ENCODE results near the gene MINPP1.

The MINPP1 gene

DNA sequence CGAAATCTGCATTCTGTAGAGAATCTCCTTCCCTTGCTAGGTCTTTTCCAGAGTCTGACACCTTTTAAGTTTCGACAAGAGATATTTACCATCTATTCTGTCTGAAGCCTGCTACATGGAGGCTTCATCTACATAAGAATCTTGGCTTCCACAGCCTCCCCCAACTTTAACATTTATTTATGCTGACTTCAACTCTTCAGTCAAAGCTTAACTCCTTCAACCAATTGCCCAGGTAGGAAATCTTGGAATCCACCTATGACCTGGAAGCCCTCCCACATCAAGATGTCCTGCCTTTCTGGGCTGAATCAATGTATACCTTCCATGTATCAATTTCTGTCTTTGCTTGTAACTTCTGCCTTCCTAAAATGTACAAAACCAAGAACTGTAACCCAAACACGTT is 54.7 kb downstream of the MINPP1 start:
- Histone ChIP-seq H3K27ac (ENCODE audit: low read depth, low read length) (no peak overlapping the region), H3K4me3 (ENCODE audit: low read depth in 1 of 2, low read length in 2 of 2) (no peak overlapping the region), H3K9me3 (ENCODE audit: control insufficient read depth in 1 of 2, low read length in 2 of 2) (peaks cover 6 to 8% of the 10 kb centered on the region in 2 donors), H3K27me3 (ENCODE audit: control insufficient read depth in 1 of 2, insufficient read depth in 2 of 2, low read length in 2 of 2) (no peaks in the 10 kb centered on the region), H3K36me3 (ENCODE audit: control insufficient read depth in 1 of 2, insufficient read depth in 2 of 2, low read length in 2 of 2) (no peaks in the 10 kb centered on the region), H3K9ac (ENCODE audit: low read depth in 1 of 2, low read length in 2 of 2) (no peak overlapping the region), H3K4me1 (ENCODE audit: control insufficient read depth in 1 of 2, insufficient read depth in 2 of 2, low read length in 2 of 2) (peaks cover 5 to 13% of the 10 kb centered on the region in 2 donors)

DNA sequence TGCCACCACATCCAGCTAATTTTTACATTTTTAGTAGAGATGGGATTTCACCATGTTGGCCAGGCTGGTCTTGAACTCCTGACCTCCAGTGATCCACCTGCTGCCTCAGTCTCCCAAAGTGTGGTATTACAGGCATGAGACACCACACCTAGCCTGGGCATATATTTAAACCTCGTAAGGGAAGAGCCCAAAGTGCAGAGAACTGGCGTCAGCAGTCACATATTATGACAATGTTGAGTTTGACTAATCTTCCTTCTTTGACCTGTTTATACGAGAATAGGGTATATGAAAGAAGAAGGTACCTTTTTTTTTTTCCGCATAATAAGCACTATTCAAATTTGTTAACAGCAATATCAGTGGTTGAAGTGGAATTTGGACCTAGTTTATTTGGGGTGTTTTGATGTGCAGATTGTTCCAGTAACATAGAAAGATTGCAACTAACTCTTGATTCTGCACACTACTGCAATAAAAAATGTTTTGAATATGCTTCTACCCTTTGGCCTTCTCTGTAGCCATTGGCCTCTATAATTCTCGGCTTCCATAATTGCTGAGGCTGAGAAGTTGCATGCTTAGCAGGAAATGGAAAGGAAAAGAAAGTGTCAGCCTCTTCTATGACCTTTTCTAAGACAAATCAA is 55.9 kb downstream of the MINPP1 start:
- Histone ChIP-seq H3K27me3 (ENCODE audit: control insufficient read depth in 1 of 2, insufficient read depth in 2 of 2, low read length in 2 of 2) (no peaks in the 10 kb centered on the region), H3K27ac (ENCODE audit: low read depth, low read length) (no peak overlapping the region), H3K9ac (ENCODE audit: low read depth in 1 of 2, low read length in 2 of 2) (no peak overlapping the region), H3K4me3 (ENCODE audit: low read depth in 1 of 2, low read length in 2 of 2) (peak overlapping the region in 1 of 2 donors; percentile 11), H3K4me1 (ENCODE audit: control insufficient read depth in 1 of 2, insufficient read depth in 2 of 2, low read length in 2 of 2) (peaks cover 5 to 13% of the 10 kb centered on the region in 2 donors), H3K9me3 (ENCODE audit: control insufficient read depth in 1 of 2, low read length in 2 of 2) (peaks cover 13 to 14% of the 10 kb centered on the region in 2 donors), H3K36me3 (ENCODE audit: control insufficient read depth in 1 of 2, insufficient read depth in 2 of 2, low read length in 2 of 2) (no peaks in the 10 kb centered on the region)

DNA sequence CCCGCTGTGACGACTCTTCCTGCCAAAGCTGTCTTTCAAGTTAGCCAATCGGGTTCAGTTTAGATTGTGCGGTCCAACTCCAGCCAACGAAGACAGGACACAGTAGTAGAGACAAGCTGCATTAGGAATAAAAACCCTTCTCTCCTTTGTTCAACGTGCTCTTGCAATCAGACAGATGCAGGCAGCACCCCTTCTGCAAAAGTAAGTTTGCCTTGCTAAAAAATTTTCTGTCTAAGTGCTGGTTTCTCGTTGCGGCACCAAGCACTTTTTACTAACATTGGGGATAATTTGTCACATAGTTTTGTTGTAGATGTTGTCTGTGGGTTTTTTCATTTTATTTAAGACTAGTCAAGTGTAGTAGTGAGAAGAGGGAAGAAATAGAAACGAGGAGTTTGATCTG is 58.1 kb downstream of the MINPP1 start:
- Histone ChIP-seq H3K36me3 (ENCODE audit: control insufficient read depth in 1 of 2, insufficient read depth in 2 of 2, low read length in 2 of 2) (no peaks in the 10 kb centered on the region), H3K4me1 (ENCODE audit: control insufficient read depth in 1 of 2, insufficient read depth in 2 of 2, low read length in 2 of 2) (peaks cover 5 to 13% of the 10 kb centered on the region in 2 donors), H3K9me3 (ENCODE audit: control insufficient read depth in 1 of 2, low read length in 2 of 2) (peaks cover 13 to 14% of the 10 kb centered on the region in 2 donors), H3K9ac (ENCODE audit: low read depth in 1 of 2, low read length in 2 of 2) (no peak overlapping the region), H3K27me3 (ENCODE audit: control insufficient read depth in 1 of 2, insufficient read depth in 2 of 2, low read length in 2 of 2) (no peaks in the 10 kb centered on the region), H3K27ac (ENCODE audit: low read depth, low read length) (no peak overlapping the region), H3K4me3 (ENCODE audit: low read depth in 1 of 2, low read length in 2 of 2) (no peak overlapping the region)

DNA sequence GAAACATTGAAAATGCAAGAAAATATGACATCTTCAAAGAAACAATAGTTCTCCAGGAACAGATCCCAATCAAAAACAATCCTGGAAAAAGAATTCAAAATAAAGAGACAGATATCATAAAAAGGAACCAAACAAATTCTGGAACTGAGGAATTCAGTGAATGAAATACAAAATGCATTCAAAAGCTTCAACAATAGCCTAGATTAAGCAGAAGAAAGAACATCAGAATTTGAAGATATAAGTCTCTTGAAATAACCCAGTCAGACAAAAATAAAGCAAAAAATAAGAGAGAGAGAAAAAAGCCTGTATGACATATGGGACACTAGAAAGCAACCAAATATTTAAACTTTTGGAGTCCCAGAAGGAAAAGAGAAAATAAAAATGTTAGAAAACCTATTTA is 60.3 kb downstream of the MINPP1 start:
- H3K4me3 ChIP-seq (ENCODE audit: low read depth in 1 of 2, low read length in 2 of 2): no peak overlapping the region
- H3K9ac ChIP-seq (ENCODE audit: low read depth in 1 of 2, low read length in 2 of 2): no peak overlapping the region
- H3K27me3 ChIP-seq (ENCODE audit: control insufficient read depth in 1 of 2, insufficient read depth in 2 of 2, low read length in 2 of 2): no peaks in the 10 kb centered on the region
- peaks cover 5 to 13% of the 10 kb centered on the region in 2 donors for H3K4me1 ChIP-seq (ENCODE audit: control insufficient read depth in 1 of 2, insufficient read depth in 2 of 2, low read length in 2 of 2)
- H3K9me3 ChIP-seq (ENCODE audit: control insufficient read depth in 1 of 2, low read length in 2 of 2): peaks cover 13 to 14% of the 10 kb centered on the region in 2 donors
- H3K27ac ChIP-seq (ENCODE audit: low read depth, low read length): no peak overlapping the region
- H3K36me3 ChIP-seq (ENCODE audit: control insufficient read depth in 1 of 2, insufficient read depth in 2 of 2, low read length in 2 of 2): no peaks in the 10 kb centered on the region

DNA sequence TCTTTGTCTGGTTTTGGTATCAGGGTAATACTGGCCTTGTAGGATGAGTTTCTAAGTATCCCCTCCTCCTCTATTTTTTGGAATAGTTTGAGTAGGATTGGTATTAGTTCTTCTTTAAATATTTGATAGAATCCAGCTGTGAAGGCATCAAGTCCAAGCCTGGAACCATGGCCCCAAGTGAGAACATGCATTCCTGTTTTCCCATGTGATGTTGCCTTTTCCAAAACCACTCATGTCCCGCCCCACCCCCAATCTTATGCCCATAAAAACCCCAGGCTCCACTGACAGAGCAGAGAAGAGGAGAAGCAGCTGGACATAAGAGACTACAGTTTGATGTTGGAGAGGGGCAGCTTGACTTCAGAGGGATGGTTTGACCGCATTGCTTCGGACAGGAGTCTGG is 71.2 kb downstream of the MINPP1 start:
- H3K27ac ChIP-seq (ENCODE audit: low read depth, low read length): no peak overlapping the region
- H3K4me1 ChIP-seq (ENCODE audit: control insufficient read depth in 1 of 2, insufficient read depth in 2 of 2, low read length in 2 of 2): peaks cover 20 to 25% of the 10 kb centered on the region in 2 donors
- peaks cover 0 to 2% of the 10 kb centered on the region in 2 donors for H3K9me3 ChIP-seq (ENCODE audit: control insufficient read depth in 1 of 2, low read length in 2 of 2)
- no peaks in the 10 kb centered on the region for H3K27me3 ChIP-seq (ENCODE audit: control insufficient read depth in 1 of 2, insufficient read depth in 2 of 2, low read length in 2 of 2)
- H3K36me3 ChIP-seq (ENCODE audit: control insufficient read depth in 1 of 2, insufficient read depth in 2 of 2, low read length in 2 of 2): no peaks in the 10 kb centered on the region
- H3K9ac ChIP-seq (ENCODE audit: low read depth in 1 of 2, low read length in 2 of 2): no peak overlapping the region
- no peak overlapping the region for H3K4me3 ChIP-seq (ENCODE audit: low read depth in 1 of 2, low read length in 2 of 2)

DNA sequence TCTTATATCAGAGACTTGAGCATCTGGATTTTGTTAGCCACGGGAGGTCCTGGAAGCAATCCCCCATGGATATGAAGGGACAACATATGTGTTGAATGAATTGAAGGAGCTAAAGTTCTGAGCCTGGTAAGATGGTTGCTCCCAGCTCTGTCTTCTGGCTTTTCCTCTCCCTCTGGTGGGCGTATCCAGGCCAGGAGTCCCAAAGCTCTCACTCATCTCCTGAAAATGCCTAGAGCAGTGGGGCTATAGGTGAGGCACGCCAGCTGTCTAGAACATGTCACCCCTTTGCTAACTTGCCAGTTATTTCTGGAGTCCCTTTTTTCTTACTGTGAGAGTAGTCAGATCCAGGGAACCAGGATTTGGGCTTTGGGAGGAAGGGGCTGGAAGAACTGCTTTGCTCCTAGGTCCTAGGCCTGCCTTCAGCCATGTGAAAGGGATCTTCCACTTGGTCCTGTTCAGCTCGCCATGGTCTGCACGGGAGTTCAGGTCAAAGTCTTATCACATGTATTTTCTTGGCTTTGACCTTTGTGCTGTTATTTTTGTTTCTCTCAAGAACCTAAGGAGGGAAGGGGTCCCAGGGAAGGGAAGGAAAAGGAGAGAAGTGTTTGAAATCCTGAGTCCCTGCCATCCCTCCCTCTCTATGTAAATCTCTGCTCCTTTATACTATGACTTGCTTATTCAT is 73.6 kb downstream of the MINPP1 start:
- no peaks in the 10 kb centered on the region for H3K27me3 ChIP-seq (ENCODE audit: control insufficient read depth in 1 of 2, insufficient read depth in 2 of 2, low read length in 2 of 2)
- H3K4me3 ChIP-seq (ENCODE audit: low read depth in 1 of 2, low read length in 2 of 2): peak overlapping the region; percentile 8 to 41
- H3K27ac ChIP-seq (ENCODE audit: low read depth, low read length): no peak overlapping the region
- H3K4me1 ChIP-seq (ENCODE audit: control insufficient read depth in 1 of 2, insufficient read depth in 2 of 2, low read length in 2 of 2): peaks cover 20 to 25% of the 10 kb centered on the region in 2 donors
- no peaks in the 10 kb centered on the region for H3K36me3 ChIP-seq (ENCODE audit: control insufficient read depth in 1 of 2, insufficient read depth in 2 of 2, low read length in 2 of 2)
- no peak overlapping the region for H3K9ac ChIP-seq (ENCODE audit: low read depth in 1 of 2, low read length in 2 of 2)
- H3K9me3 ChIP-seq (ENCODE audit: control insufficient read depth in 1 of 2, low read length in 2 of 2): no peaks in the 10 kb centered on the region

DNA sequence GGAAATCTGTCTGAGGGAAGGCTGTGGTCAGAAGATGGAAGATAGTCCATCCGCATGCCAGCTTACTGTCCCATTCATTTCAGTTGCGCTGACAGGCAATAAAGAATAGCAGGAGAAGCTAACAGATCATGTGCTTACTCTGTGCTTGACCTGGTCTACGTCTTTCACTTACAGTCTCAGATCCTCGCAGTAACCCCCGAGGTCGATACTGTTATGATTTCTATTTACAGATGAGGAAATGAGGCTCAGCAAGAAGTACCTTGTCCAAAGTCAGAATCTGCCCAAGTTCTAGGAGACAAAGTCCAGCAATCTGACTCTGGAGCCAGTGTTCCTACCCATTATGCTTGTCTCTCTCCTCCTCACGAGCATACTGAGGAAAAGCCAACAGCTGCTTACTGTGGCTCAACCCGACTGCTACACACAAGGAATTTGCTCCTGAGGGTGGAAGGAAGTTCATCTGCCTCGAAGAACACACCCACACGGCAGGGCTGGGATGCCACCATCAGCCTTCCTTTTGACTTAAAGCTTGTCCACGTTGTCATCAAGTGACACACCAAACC is 74.2 kb downstream of the MINPP1 start:
- Histone ChIP-seq H3K4me3 (ENCODE audit: low read depth in 1 of 2, low read length in 2 of 2) (peak overlapping the region; percentile 8 to 41), H3K9ac (ENCODE audit: low read depth in 1 of 2, low read length in 2 of 2) (no peak overlapping the region), H3K27ac (ENCODE audit: low read depth, low read length) (peak overlapping the region; percentile 26)

DNA sequence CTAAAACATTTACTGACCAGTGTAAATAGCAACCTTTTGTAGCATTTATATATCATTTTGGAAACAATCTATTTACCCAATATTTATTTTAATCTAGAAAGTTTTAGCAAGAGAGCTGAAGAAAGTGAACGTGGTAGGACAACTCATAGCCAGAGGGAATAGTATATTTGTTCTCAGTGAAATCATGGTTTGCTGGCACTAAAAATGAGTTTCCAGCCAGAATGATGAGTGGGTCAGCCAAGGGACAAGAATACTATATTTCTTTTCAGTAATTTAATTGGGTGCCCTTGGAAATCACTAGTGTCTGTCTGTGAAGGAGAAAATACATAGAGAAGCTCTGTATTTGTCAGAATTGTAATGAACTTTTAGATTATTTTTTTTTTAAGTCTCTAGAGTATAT is 74.9 kb downstream of the MINPP1 start:
- H3K4me1 ChIP-seq (ENCODE audit: control insufficient read depth in 1 of 2, insufficient read depth in 2 of 2, low read length in 2 of 2): peaks cover 20 to 25% of the 10 kb centered on the region in 2 donors

More for the DNA sequence above, 74.2 kb downstream of the MINPP1 start:
- Histone ChIP-seq H3K4me1 (ENCODE audit: control insufficient read depth in 1 of 2, insufficient read depth in 2 of 2, low read length in 2 of 2) (peaks cover 20 to 25% of the 10 kb centered on the region in 2 donors), H3K9me3 (ENCODE audit: control insufficient read depth in 1 of 2, low read length in 2 of 2) (no peaks in the 10 kb centered on the region), H3K36me3 (ENCODE audit: control insufficient read depth in 1 of 2, insufficient read depth in 2 of 2, low read length in 2 of 2) (no peaks in the 10 kb centered on the region), H3K27me3 (ENCODE audit: control insufficient read depth in 1 of 2, insufficient read depth in 2 of 2, low read length in 2 of 2) (no peaks in the 10 kb centered on the region)

DNA sequence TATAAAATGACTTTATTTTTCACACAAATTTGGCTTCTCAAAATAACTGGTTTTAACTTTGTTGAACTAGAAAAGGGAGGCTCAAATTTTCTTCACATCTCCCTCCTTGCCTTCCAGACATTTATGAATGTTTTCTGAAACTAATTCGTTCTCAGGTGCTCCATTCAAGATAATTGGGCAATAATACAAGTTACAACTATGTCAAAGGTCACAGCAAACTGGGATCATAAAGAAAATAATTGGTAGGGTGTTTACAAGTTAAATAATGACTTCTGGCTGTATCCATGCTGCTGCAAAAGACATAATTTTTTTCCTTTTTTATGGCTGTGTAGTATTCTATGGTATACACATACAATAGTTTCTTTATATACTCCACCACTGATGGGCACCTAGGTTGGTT is 75.3 kb downstream of the MINPP1 start:
- H3K27ac ChIP-seq (ENCODE audit: low read depth, low read length): no peak overlapping the region
- peak overlapping the region in 1 of 2 donors; percentile 41 for H3K4me3 ChIP-seq (ENCODE audit: low read depth in 1 of 2, low read length in 2 of 2)
- H3K27me3 ChIP-seq (ENCODE audit: control insufficient read depth in 1 of 2, insufficient read depth in 2 of 2, low read length in 2 of 2): no peaks in the 10 kb centered on the region
- peaks cover 22 to 25% of the 10 kb centered on the region in 2 donors for H3K4me1 ChIP-seq (ENCODE audit: control insufficient read depth in 1 of 2, insufficient read depth in 2 of 2, low read length in 2 of 2)
- H3K9me3 ChIP-seq (ENCODE audit: control insufficient read depth in 1 of 2, low read length in 2 of 2): no peaks in the 10 kb centered on the region
- H3K36me3 ChIP-seq (ENCODE audit: control insufficient read depth in 1 of 2, insufficient read depth in 2 of 2, low read length in 2 of 2): no peaks in the 10 kb centered on the region
- H3K9ac ChIP-seq (ENCODE audit: low read depth in 1 of 2, low read length in 2 of 2): no peak overlapping the region

More for the DNA sequence above, 74.9 kb downstream of the MINPP1 start:
- Histone ChIP-seq H3K4me3 (ENCODE audit: low read depth in 1 of 2, low read length in 2 of 2) (peak overlapping the region; percentile 8 to 41), H3K36me3 (ENCODE audit: control insufficient read depth in 1 of 2, insufficient read depth in 2 of 2, low read length in 2 of 2) (no peaks in the 10 kb centered on the region), H3K27ac (ENCODE audit: low read depth, low read length) (no peak overlapping the region), H3K9me3 (ENCODE audit: control insufficient read depth in 1 of 2, low read length in 2 of 2) (no peaks in the 10 kb centered on the region), H3K9ac (ENCODE audit: low read depth in 1 of 2, low read length in 2 of 2) (no peak overlapping the region), H3K27me3 (ENCODE audit: control insufficient read depth in 1 of 2, insufficient read depth in 2 of 2, low read length in 2 of 2) (no peaks in the 10 kb centered on the region)
